22Rv1 (cell line): ENCODE data around the gene PNPLA7.

ENCODE experiments used
- ZFX ChIP-seq: fragments of 450-650 bp; IDR thresholded peaks from 2 replicates; pipeline ENCODE4 v1.6.1; 2017; ENCODE audit warnings: antibody characterized with exemption, borderline replicate concordance
- TF ChIP-seq, protein P1 (sequence below): fragments of 450-650 bp; IDR thresholded peaks from 2 replicates; pipeline ENCODE4 v1.5.1; 2017; ENCODE audit warnings: mild to moderate bottlenecking

GRCh38 chr9:137506274-137506673 is 43.9 kb downstream of the PNPLA7 start:
- TF ChIP-seq ZFX = no peak
- TF ChIP-seq, protein P1, sequence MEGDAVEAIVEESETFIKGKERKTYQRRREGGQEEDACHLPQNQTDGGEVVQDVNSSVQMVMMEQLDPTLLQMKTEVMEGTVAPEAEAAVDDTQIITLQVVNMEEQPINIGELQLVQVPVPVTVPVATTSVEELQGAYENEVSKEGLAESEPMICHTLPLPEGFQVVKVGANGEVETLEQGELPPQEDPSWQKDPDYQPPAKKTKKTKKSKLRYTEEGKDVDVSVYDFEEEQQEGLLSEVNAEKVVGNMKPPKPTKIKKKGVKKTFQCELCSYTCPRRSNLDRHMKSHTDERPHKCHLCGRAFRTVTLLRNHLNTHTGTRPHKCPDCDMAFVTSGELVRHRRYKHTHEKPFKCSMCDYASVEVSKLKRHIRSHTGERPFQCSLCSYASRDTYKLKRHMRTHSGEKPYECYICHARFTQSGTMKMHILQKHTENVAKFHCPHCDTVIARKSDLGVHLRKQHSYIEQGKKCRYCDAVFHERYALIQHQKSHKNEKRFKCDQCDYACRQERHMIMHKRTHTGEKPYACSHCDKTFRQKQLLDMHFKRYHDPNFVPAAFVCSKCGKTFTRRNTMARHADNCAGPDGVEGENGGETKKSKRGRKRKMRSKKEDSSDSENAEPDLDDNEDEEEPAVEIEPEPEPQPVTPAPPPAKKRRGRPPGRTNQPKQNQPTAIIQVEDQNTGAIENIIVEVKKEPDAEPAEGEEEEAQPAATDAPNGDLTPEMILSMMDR = no peak
